GM12864 (cell line): ENCODE results near the gene CLSTN2.

Experiments
- DNase-seq: peaks from one replicate; pipeline ENCODE4 v3.0.0-alpha.2; 2011; ENCODE audit warnings: low read depth
- H3K4me3 ChIP-seq: 2 replicates; pipeline ENCODE4 v1.5.1; 2011; ENCODE audit warnings: mild to moderate bottlenecking, low read depth, low read length, control low read depth
- CTCF ChIP-seq: IDR thresholded peaks from 2 replicates; pipeline ENCODE4 v1.5.1; 2011; ENCODE audit warnings: low read depth, mild to moderate bottlenecking, moderate library complexity, low read length, control low read depth, inconsistent platforms; ENCODE audit errors: missing control alignments

CLSTN2 gene

GRCh38 chr3:140268610-140269009, 333.6 kb downstream of the CLSTN2 start:
- DNase-seq = no peak
- H3K4me3 ChIP-seq = no peak overlapping the region
- TF ChIP-seq CTCF = no peak

GRCh38 chr3:140270329-140270728, 335.3 kb downstream of the CLSTN2 start:
- no peak for DNase-seq
- no peak overlapping the region for H3K4me3 ChIP-seq
- TF ChIP-seq CTCF = no peak

GRCh38 chr3:140273542-140274195, 338.7 kb downstream of the CLSTN2 start:
- no peak overlapping the region for H3K4me3 ChIP-seq
- TF ChIP-seq CTCF = no peak
- no peak for DNase-seq

- DNase-seq = no peak
- no peak overlapping the region for H3K4me3 ChIP-seq
- TF ChIP-seq CTCF = no peak
Measured at GRCh38 chr3:140274429-140274828, 339.4 kb downstream of the CLSTN2 start.

- TF ChIP-seq CTCF = peak; percentile 44
- H3K4me3 ChIP-seq = no peak overlapping the region
- peak; percentile 1 for DNase-seq
Measured at GRCh38 chr3:140276703-140277102, 341.7 kb downstream of the CLSTN2 start.

- no peak overlapping the region for H3K4me3 ChIP-seq
- no peak for TF ChIP-seq CTCF
- no peak for DNase-seq
Measured at GRCh38 chr3:140277886-140278285, 342.9 kb downstream of the CLSTN2 start.

- no peak for TF ChIP-seq CTCF
- DNase-seq = no peak
- no peak overlapping the region for H3K4me3 ChIP-seq
Measured at GRCh38 chr3:140284372-140284771, 349.4 kb downstream of the CLSTN2 start.
